Measurements from ENCODE around the gene BMERB1. TPM values are rescaled to one million over a fixed set of nuclear protein-coding genes. Genes with fewer than 3 reads are reported as not detected.

Gene BMERB1
- polyA plus RNA-seq, 1 of the 3 experiments (the other 2 are of a cell fraction) = 33.9 TPM

DNA sequence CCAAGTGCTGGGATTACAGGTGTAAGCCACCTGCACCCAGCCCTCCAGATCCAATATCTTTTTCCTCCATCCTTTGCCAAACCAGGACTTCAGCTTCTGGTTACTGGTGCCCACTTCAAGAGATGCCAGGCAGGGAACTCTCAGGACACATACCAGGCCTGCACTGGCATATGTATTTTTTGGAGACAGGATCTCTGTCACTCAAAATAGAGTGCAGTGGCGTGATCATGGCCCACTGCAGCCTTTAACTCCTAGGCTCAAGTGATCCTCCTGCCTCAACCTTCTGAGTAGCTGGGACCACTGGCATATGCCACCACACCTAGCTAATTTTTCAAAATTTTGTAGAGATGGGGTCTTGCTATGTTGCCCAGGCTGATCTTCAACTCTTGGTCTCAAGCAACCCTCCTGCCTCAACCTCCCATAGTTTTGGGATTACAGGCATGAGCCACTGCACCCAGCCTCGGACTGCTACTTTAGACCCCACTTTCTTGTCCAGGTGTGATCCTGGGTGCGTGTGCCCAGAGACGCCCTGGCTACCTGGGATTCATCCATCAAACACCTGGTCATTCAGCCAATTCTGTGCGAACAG is 55.8 kb downstream of the BMERB1 start:
- H4K20me1 ChIP-seq (ENCODE audit: insufficient read depth) = no peaks in the 10 kb centered on the region
- H3K4me2 ChIP-seq = peak overlapping the region; percentile 43; the same call in 1 of the 2 replicates
- POLR2A ChIA-PET = no interaction called here
- H3K9ac ChIP-seq = no peak overlapping the region; the same call in 1 of the 2 replicates
- no peaks in the 10 kb centered on the region for H3K36me3 ChIP-seq (replicated peaks in 1 of 2; ENCODE audit: control insufficient read depth in 1 of 2, insufficient read depth in 2 of 2, low read length in 1 of 2)
- H3K9me3 ChIP-seq = no peaks in the 10 kb centered on the region
- peaks cover 18% of the 10 kb centered on the region; the same call in 1 of the 2 replicates for H3K79me2 ChIP-seq (ENCODE audit: insufficient read depth)
- CTCF ChIA-PET = interaction anchor here (1.2 to 1.6 kb wide), 2 partner anchors 15 to 61 kb away, joined by 3 to 5 read pairs; no protein-coding TSS in a partner anchor
- TF ChIP-seq TAF1 (IDR thresholded peaks at IDR 0.05; ENCODE audit: borderline replicate concordance, low read depth, low read length) (no peak), YY1 (IDR thresholded peaks at IDR 0.05; ENCODE audit: low read depth) (no peak), MAX (IDR thresholded peaks at IDR 0.05; ENCODE audit: low read depth) (no peak), FOSL2 (IDR thresholded peaks at IDR 0.05; ENCODE audit: borderline replicate concordance, low read depth) (no peak), TCF12 (IDR thresholded peaks at IDR 0.05) (no peak), NRF1 (IDR thresholded peaks at IDR 0.05; ENCODE audit: low read depth, low read length) (no peak), RCOR1 (IDR thresholded peaks at IDR 0.05; ENCODE audit: low read length) (no peak), MEF2A (IDR thresholded peaks at IDR 0.05; ENCODE audit: borderline replicate concordance, low read depth) (no peak), SMC3 (IDR thresholded peaks at IDR 0.05; ENCODE audit: low read depth, low read length) (no peak), RAD21 (IDR thresholded peaks at IDR 0.05; ENCODE audit: low read length) (no peak), USF1 (IDR thresholded peaks at IDR 0.05; ENCODE audit: borderline replicate concordance, low read depth) (no peak), MXI1 (IDR thresholded peaks at IDR 0.05; ENCODE audit: low read depth, low read length) (no peak), EP300 (IDR thresholded peaks at IDR 0.05; ENCODE audit: borderline replicate concordance in 1 of 2, low read depth in 1 of 2, low read length in 1 of 2) (no peak), POLR2AphosphoS5 (IDR thresholded peaks at IDR 0.05; ENCODE audit: low read depth, low read length) (no peak), SIN3A (IDR thresholded peaks at IDR 0.05; ENCODE audit: borderline replicate concordance, low read depth, low read length) (no peak), RFX5 (IDR thresholded peaks at IDR 0.05; ENCODE audit: low read length) (no peak), JUND (IDR thresholded peaks at IDR 0.05) (no peak)
- TF ChIP-seq, protein P1, sequence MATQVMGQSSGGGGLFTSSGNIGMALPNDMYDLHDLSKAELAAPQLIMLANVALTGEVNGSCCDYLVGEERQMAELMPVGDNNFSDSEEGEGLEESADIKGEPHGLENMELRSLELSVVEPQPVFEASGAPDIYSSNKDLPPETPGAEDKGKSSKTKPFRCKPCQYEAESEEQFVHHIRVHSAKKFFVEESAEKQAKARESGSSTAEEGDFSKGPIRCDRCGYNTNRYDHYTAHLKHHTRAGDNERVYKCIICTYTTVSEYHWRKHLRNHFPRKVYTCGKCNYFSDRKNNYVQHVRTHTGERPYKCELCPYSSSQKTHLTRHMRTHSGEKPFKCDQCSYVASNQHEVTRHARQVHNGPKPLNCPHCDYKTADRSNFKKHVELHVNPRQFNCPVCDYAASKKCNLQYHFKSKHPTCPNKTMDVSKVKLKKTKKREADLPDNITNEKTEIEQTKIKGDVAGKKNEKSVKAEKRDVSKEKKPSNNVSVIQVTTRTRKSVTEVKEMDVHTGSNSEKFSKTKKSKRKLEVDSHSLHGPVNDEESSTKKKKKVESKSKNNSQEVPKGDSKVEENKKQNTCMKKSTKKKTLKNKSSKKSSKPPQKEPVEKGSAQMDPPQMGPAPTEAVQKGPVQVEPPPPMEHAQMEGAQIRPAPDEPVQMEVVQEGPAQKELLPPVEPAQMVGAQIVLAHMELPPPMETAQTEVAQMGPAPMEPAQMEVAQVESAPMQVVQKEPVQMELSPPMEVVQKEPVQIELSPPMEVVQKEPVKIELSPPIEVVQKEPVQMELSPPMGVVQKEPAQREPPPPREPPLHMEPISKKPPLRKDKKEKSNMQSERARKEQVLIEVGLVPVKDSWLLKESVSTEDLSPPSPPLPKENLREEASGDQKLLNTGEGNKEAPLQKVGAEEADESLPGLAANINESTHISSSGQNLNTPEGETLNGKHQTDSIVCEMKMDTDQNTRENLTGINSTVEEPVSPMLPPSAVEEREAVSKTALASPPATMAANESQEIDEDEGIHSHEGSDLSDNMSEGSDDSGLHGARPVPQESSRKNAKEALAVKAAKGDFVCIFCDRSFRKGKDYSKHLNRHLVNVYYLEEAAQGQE (IDR thresholded peaks at IDR 0.05; ENCODE audit: low read depth, low read length) = no peak
- TF ChIP-seq, protein P2, sequence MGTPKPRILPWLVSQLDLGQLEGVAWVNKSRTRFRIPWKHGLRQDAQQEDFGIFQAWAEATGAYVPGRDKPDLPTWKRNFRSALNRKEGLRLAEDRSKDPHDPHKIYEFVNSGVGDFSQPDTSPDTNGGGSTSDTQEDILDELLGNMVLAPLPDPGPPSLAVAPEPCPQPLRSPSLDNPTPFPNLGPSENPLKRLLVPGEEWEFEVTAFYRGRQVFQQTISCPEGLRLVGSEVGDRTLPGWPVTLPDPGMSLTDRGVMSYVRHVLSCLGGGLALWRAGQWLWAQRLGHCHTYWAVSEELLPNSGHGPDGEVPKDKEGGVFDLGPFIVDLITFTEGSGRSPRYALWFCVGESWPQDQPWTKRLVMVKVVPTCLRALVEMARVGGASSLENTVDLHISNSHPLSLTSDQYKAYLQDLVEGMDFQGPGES (IDR thresholded peaks at IDR 0.05; ENCODE audit: low read depth, low read length) = no peak
- peaks cover 27% of the 10 kb centered on the region for H3F3A ChIP-seq (replicated peaks; ENCODE audit: insufficient read depth)
- H3K27ac ChIP-seq (ENCODE audit: low read depth in 2 of 2, low read length in 1 of 2) = peak overlapping the region in 1 of 2 experiments; percentile 86; a peak in 2 of 4 replicates
- H2AFZ ChIP-seq (ENCODE audit: low read depth) = no peak overlapping the region
- H3K4me3 ChIP-seq (ENCODE audit: low read depth in 2 of 2, low read length in 1 of 2) = no peak overlapping the region
- no peak for DNase-seq
- WGBS (ENCODE audit: low lambda C conversion rate) = 96% methylated on average over 3 of the region's 5 CpGs
- no peaks in the 10 kb centered on the region for H3K9me2 ChIP-seq
- no peaks in the 10 kb centered on the region for H3K27me3 ChIP-seq (ENCODE audit: insufficient read depth)
- peaks cover 2 to 18% of the 10 kb centered on the region in 2 experiments; a peak in 3 of 4 replicates for H3K4me1 ChIP-seq (ENCODE audit: control insufficient read depth in 1 of 2, insufficient read depth in 2 of 2, low read depth in 1 of 2, low read length in 1 of 2)
